ENCODE data around the gene FBXL19.

DNA sequence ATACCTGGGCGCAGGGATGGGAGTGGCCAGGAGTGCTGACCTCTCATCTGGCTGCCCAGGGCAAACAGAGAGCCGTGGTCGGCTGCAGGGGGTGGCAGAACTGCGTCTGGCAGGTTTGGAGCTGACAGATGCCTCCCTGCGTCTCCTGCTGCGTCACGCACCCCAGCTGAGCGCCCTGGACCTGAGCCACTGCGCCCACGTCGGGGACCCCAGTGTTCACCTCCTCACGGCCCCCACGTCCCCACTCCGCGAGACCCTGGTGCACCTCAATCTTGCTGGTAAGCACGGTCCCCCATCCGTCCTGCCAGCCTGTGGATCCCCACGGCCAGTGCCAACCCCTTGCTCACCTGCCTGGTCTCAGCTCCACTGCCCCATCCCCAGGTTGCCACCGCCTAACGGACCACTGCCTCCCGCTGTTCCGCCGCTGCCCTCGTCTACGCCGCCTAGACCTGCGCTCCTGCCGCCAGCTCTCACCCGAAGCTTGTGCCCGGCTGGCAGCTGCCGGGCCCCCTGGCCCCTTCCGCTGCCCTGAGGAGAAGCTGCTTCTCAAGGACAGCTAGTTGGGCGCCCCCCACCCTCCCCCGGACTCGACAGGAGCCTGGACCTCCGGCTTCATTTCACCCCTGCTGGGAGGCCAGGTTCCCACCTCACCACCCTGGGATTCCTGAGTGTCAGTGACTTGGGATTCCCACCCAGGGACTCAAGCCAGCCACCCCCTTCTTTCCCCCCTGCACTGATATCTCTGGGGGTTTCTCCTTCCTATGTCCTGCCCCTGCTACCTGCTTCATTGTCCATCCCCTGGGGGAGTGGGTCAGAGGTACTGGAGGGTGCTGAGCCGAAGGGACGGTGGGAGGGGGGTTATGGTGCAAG is 23.5 kb downstream of the FBXL19 start:
- no peak for TF ChIP-seq CBFB (CRISPR knock-in tag; IDR thresholded peaks at IDR 0.05; ENCODE audit: low read depth)
- TF ChIP-seq TP53 (CRISPR knock-in tag; IDR thresholded peaks at IDR 0.05): no peak
- TF ChIP-seq ETV6 (CRISPR knock-in tag; IDR thresholded peaks at IDR 0.05): no peak
- TF ChIP-seq, protein P1, sequence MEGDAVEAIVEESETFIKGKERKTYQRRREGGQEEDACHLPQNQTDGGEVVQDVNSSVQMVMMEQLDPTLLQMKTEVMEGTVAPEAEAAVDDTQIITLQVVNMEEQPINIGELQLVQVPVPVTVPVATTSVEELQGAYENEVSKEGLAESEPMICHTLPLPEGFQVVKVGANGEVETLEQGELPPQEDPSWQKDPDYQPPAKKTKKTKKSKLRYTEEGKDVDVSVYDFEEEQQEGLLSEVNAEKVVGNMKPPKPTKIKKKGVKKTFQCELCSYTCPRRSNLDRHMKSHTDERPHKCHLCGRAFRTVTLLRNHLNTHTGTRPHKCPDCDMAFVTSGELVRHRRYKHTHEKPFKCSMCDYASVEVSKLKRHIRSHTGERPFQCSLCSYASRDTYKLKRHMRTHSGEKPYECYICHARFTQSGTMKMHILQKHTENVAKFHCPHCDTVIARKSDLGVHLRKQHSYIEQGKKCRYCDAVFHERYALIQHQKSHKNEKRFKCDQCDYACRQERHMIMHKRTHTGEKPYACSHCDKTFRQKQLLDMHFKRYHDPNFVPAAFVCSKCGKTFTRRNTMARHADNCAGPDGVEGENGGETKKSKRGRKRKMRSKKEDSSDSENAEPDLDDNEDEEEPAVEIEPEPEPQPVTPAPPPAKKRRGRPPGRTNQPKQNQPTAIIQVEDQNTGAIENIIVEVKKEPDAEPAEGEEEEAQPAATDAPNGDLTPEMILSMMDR (IDR thresholded peaks at IDR 0.05): no peak

All from WTC11 (cell line).